UCSD-AML1 (cell line): ENCODE data around the gene LHX3.
A peak's percentile ranks its signal among the peaks of the same experiment; 100 is the strongest.

Source experiments
- DNase-seq: peaks from one replicate; lab custom pipeline; 2025; ENCODE audit not compliant: unreplicated experiment; lab: John Stamatoyannopoulos, UW

The LHX3 gene

DNA sequence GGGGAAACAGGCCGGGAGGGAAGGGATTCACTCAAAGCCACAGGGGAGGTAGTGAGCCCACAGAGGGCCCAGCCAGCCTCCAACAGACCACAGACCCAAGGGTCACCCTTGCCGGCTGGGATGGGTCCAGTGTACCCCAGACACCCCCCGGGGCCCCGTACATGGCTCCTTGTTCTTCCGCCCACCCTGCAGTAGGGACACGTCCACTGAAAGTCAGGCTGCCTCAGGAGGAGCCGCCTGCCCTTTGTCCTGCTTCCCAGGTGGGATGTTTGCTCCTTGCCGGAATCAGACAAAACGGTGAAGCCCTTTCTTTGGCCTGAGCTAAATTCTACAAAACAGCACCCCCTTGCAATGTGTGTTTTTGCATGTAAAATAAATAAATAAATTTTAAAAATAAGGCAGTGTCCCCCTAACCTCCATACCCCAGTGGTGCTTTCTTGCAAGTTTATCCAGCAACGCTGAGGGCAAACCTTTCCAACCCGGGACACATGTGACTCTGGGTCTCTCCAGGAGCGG lies 25.8 kb downstream of the LHX3 start:
- DNase-seq, result no peak

- DNase-seq, result no peak
These were observed 26.2 kb downstream of the LHX3 start for GRCh38 chr9:136178773-136179075.

- no peak for DNase-seq
These were observed 26.7 kb downstream of the LHX3 start for GRCh38 chr9:136178061-136178772.

DNA sequence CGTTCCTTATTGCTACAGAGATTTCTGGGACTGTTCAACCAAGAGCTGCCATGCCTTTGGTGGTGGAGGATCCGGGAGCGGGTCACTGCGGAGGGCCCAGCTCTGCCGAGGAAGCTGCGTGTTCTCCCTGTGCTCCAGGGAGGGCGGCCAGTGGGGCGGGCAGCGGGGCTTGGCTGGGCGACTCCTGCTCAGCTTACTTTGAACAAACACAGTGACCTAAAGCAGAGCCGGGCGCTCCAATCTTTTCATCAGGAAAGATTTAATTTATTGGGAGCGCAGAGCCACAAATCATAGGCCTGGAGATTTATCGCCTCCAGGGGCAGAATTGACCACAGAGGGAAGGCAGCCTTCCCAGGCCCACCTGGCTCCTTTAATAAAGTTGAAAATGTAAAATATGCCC lies 27.7 kb downstream of the LHX3 start:
- DNase-seq, result no peak

GRCh38 chr9:136175616-136176197 lies 29.2 kb downstream of the LHX3 start:
- no peak for DNase-seq

- no peak for DNase-seq
These were observed 29.9 kb downstream of the LHX3 start for GRCh38 chr9:136174779-136175615.

DNA sequence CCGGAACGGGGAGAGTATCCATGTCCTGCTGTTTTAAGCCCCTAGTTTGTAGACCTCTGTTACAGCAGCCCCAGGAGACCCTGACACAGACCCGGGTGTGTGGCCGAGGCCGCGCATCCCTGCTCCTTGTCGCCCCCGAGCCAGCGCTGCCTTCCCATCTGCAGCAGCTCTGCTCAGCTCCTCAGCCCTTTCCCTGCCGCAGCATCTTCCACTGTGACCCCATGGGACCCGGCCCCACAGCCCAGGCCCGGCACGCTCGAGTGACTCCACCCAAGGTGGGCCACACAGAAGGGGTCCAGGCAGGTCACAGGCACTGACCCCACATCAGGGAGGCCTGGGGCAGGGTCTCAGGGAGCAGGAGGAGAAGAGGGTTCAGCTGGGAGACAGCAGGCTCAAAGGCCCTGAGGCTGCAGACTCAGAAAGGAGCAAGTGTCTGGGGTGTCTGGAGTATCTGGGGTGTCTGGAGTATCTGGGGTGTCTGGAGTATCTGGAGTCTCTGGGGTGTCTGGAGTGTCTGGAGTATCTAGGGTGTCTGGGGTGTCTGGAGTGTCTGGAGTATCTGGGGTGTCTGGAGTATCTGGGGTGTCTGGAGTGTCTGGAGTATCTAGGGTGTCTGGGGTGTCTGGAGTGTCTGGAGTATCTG lies 31.2 kb downstream of the LHX3 start:
- no peak for DNase-seq

DNA sequence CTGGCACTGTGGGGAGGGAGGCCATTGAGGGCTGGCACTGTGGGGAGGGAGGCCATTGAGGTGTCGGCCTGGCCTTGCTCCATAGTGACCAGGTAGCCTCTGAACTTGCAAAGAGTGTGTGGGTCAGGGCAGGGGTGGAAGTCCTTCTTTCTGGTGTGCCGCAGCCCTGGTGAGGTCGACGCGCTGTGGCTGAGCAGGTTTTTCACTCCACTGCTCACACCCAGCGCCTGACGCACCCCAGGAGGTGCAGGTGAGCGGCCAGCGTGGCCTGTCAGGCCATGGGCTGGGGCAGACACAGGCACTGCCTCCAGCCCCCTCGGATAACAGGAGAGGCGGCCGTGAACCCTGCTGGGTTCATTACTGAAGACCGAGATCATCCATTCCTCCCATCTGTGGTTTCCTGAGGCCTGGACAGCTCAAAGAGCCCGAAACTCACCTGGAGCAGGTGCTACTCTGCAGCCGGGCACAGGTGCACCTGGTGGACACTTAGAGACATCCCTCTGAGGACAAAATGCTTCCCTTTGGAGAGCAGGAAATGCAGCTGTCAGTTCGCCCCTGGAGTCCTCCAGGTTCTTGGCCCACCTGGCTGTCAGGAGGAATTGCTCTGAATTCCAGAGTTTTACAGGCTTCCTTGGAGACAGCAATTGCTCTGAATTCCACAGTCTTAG lies 32.4 kb downstream of the LHX3 start:
- DNase-seq, result no peak

- no peak for DNase-seq
These were observed 33.0 kb downstream of the LHX3 start for GRCh38 chr9:136171801-136172411.

GRCh38 chr9:136171009-136171800 lies 33.7 kb downstream of the LHX3 start:
- no peak for DNase-seq

GRCh38 chr9:136170006-136170901 lies 34.7 kb downstream of the LHX3 start:
- peak; percentile 52 for DNase-seq

GRCh38 chr9:136169495-136169894 lies 35.4 kb downstream of the LHX3 start:
- DNase-seq, result no peak

DNA sequence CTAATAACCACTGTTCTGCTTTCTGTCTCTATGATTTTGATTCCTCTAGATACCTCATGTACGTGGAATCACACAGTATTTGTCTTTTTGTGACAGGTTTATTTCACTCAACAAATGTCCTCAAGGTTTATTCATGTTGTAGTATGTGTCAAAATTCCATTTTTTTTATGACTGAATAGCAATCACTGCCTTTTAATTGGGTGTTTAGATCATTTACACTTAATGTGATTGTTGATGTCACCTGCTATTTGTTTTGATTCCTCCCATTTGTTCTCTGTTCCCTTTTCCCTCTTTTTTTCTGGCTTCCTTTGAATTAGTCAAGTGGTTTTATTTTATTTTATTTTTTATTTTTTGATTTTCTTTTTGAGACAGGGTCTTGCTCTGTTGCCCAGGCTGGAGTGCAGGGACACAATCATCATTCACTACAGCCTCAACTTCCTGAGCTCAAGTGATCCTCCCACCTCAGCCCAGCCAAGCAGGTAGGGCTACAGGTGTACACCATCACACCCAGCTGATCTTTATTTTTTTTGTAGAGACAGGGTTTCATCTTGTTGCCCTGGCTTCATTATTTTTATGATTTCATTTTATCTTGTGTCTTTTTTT lies 41.6 kb downstream of the LHX3 start:
- no peak for DNase-seq

DNA sequence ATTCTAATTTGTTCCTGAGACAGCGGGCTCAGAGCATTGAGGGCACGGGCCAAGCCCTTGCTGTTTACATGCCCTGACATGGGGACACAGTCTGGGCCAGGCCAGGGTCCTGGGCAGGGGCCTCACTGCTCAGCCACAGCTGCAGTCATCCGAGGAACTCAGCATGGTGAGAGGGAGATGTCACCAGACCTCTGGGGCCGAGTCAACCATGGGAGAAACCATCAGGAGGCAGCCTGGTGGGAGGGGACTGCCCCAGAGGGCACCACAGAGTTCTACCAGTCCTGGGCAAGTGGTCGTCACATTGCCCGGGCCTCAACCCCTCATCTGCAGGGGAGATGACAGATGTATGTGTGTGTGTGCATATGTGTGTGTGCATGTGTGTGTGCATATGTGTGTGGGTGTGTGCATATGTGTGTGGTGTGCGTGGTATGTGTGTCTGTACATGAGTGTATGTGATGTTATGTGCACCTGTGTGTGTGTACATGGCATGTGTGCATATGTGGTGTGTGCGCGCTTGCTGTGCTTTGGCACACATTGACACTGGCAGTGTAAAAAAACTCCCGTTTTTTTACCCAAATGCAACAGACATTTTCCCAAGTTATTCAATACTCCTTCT lies 43.8 kb downstream of the LHX3 start:
- no peak for DNase-seq

GRCh38 chr9:136160381-136160841 lies 44.5 kb downstream of the LHX3 start:
- DNase-seq, result no peak

DNA sequence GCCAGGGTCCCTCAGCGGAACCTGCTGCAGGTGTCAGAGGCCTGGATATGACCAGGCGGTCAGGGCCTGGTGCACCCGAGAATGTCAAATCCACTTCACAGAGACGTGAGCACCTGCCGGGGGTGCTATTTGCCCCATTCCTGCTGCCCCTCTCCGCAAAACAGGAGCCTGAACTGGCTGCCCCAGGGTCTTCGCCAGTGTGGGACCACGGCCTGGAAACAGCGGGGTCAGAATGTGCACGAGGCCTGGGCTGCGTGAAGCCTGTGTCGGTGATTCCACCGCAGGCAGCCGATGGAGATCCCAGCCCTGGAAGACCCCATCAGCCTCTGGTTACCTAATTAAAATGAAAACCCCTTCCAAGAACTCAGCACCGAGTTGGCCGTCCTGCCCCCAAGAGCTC lies 45.1 kb downstream of the LHX3 start:
- no peak for DNase-seq

DNA sequence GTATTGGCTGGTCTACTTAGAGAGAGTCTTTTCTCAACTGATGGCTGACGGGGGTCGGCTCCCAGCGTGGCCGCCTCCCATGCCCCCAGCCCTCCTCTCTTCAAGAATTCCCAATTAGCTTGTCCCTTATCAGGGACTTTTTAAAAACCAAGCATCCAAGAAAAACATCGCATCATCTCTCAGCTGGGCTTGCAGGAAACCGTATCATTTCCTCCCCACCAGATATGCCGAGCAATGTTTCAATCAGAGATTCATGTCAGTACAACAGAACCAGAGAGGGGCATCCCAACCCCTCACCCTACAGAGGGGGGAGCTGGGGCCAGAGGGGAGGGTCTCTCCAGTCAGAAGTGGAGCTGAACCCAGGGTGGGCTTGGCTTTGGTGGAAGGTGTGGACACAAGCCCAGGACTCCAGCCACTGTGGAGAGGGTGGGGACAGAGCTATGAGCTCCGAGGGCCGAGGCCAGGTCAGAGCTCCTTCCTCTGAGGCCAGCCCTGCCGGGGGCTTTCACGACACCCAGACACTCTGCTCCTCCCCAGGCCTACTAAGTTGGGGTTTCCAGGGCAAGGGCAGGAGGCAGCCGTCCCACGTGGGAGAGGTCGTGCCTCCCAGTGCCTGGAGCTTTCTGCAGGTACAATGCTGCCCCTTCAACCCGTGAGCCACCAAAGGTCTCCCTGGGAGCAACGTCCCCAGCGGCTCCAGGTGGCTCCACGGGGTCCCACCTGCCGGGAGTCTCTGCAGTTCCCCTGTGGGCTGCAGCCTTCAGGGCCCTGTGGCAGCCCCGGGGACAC lies 47.3 kb downstream of the LHX3 start:
- DNase-seq, result no peak
